ENCODE data around the gene ESR1. TPM values are rescaled to one million over a fixed set of nuclear protein-coding genes. Genes with fewer than 3 reads are reported as not detected.
"Not testable (repeated sequence)": the region's sequence is repeated elsewhere in the genome, so short reads cannot be mapped to it uniquely, and the experiment has no call there.

Gene ESR1
- polyA plus RNA-seq, 1 donor, result 0.63 TPM

DNA sequence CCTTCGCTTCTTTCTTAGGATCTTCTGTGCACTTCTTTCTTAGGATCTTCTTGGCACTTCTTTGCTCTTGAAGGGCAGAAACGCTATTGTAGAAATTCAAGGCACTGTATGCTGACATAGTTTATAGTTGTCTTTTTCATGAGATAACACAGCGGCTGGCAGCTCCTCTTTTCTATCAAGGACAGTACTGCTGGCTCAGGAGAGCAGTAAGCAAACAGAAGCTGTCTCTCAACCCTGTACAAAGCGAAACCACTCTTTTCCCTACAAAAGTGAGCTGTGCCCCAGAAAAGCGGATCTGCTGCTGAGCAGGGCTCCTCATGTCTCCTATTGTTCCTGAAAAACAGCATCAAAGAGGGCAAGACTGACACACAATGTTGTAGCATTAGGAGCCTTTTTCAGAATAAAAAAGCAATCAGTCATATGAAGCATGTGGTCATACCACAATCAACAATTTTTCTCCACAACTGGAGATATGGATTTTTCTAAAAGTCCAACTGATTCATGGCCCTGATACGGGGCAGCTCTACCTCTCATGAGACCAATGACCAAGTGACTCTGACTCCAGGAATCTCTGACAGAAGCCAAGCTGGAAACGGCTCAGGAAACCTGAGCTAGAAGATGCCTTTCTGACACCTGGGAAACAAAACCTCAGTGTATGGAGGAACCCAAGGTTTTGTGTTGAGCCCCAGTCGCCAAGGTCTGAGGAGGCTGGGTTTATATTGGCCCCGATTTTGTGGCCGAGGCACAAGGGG is 255.9 kb downstream of the ESR1 start:
- 90% methylated on average over 1 of the region's 10 CpGs for WGBS (ENCODE audit: insufficient coverage, low lambda C conversion rate)
- H3K9me3 ChIP-seq (ENCODE audit: control insufficient read depth, low read depth, low read length), result no peaks in the 10 kb centered on the region
- no peak overlapping the region for H3K4me3 ChIP-seq (ENCODE audit: low read length)
- DNase-seq, result no peak
- no peak overlapping the region for H3K27ac ChIP-seq (ENCODE audit: low read length)
- H3K4me1 ChIP-seq (ENCODE audit: control insufficient read depth, insufficient read depth, low read length), result no peaks in the 10 kb centered on the region
- H3K36me3 ChIP-seq (ENCODE audit: control insufficient read depth, insufficient read depth, low read length), result no peaks in the 10 kb centered on the region
- no peaks in the 10 kb centered on the region for H3K27me3 ChIP-seq (ENCODE audit: control insufficient read depth, insufficient read depth, low read length)

DNA sequence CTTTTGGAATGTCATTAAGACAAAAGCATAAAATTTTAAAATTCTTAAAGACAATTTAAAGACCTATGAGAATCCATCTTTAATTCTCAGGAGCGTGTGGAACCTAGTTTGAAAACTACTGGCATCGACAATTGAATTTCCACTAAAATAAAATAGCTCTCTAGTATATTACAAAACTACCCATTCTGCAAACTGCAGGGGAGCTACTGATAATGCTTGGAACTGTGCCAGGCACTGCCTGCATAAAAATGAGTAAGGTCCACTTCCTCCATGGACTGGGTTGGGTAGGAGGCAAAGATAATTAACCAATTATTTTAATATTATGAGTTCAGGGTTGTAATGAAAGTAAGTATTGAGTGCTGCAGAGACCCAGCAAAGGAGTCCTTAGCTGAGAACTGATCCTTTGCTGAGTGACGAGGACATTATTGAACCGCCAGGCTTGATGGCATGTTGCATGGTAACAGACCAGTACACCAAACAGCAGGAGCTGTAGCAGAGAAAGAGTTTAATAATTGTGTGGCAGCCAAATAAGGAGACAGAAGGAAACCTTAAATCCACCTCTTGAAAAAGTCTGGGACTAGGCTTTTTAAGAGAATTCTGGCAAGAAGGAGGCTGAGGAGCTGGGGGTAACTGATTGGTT is 261.3 kb downstream of the ESR1 start:
- H3K36me3 ChIP-seq (ENCODE audit: control insufficient read depth, insufficient read depth, low read length), result no peaks in the 10 kb centered on the region
- no peak for DNase-seq
- H3K4me1 ChIP-seq (ENCODE audit: control insufficient read depth, insufficient read depth, low read length), result no peaks in the 10 kb centered on the region
- no peaks in the 10 kb centered on the region for H3K27me3 ChIP-seq (ENCODE audit: control insufficient read depth, insufficient read depth, low read length)
- no CpG with 5 or more reads among the region's 4 CpGs for WGBS (ENCODE audit: insufficient coverage, low lambda C conversion rate)
- no peak overlapping the region for H3K27ac ChIP-seq (ENCODE audit: low read length)
- no peaks in the 10 kb centered on the region for H3K9me3 ChIP-seq (ENCODE audit: control insufficient read depth, low read depth, low read length)
- no peak overlapping the region for H3K4me3 ChIP-seq (ENCODE audit: low read length)

DNA sequence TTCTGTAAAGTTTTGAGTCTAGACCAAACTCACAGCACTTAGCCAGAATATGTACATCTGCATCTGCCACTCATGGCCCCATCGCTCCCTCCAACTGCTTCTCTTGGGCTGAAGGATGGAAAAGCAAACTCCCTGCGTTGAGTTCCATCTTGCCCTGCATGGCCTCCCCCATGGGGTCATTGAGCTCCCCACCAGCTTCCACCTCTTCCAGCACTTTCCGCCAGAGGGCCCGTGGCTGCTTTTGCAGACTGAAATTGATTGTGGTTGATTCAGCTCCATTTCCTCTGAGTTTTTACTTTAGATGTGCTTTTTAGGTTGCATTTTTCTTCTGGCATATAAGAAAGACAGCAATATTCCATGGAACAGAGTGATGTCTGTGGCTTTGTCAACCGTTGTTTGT is 263.1 kb downstream of the ESR1 start:
- Histone ChIP-seq H3K27ac (ENCODE audit: low read length) (no peak overlapping the region), H3K4me1 (ENCODE audit: control insufficient read depth, insufficient read depth, low read length) (no peaks in the 10 kb centered on the region), H3K36me3 (ENCODE audit: control insufficient read depth, insufficient read depth, low read length) (no peaks in the 10 kb centered on the region), H3K27me3 (ENCODE audit: control insufficient read depth, insufficient read depth, low read length) (no peaks in the 10 kb centered on the region), H3K9me3 (ENCODE audit: control insufficient read depth, low read depth, low read length) (no peaks in the 10 kb centered on the region), H3K4me3 (ENCODE audit: low read length) (no peak overlapping the region)
- WGBS (ENCODE audit: insufficient coverage, low lambda C conversion rate), result no CpG with 5 or more reads among the region's 5 CpGs
- DNase-seq, result no peak

DNA sequence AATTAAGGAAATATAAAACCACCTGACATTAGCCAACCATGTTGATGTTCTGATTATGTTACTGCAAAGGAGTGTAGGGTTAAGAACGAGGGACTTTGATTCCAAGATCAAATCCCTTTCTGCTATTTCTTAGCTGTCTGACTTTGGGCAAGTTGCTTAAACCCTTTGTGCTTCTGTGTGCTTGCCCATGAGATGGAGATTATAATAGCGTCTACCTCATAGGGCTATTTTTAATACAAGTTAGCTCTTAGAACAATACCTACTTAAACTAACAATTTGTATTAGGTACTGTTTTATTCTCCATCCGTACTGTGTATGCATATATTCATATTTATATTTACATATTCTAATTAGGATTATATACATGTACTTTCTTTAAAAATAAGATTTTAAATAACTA is 263.8 kb downstream of the ESR1 start:
- Histone ChIP-seq H3K27me3 (ENCODE audit: control insufficient read depth, insufficient read depth, low read length) (no peaks in the 10 kb centered on the region), H3K27ac (ENCODE audit: low read length) (no peak overlapping the region), H3K36me3 (ENCODE audit: control insufficient read depth, insufficient read depth, low read length) (no peaks in the 10 kb centered on the region), H3K9me3 (ENCODE audit: control insufficient read depth, low read depth, low read length) (no peaks in the 10 kb centered on the region), H3K4me1 (ENCODE audit: control insufficient read depth, insufficient read depth, low read length) (no peaks in the 10 kb centered on the region), H3K4me3 (ENCODE audit: low read length) (no peak overlapping the region)
- WGBS (ENCODE audit: insufficient coverage, low lambda C conversion rate), result 100% methylated on average over 1 of the region's 3 CpGs
- no peak for DNase-seq

DNA sequence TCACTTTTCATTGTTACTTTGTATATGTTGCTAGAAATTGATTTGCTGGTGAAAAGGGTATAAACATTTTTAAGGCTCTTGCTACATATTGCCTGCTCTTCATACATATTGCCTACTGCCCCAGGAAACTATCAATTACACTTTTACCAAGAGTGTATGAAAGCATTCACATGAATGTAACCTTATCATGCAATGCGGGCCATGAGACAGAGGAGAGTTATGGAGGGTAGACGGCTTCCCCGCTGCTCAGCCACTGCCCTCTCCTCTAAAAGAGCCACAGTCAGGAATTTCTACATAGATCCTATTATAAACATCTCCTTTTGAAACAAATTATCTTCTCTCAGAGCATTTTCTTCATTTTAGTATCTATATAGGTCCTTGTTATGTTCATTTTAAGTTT is 264.4 kb downstream of the ESR1 start:
- no peaks in the 10 kb centered on the region for H3K36me3 ChIP-seq (ENCODE audit: control insufficient read depth, insufficient read depth, low read length)
- no peaks in the 10 kb centered on the region for H3K4me1 ChIP-seq (ENCODE audit: control insufficient read depth, insufficient read depth, low read length)
- H3K27ac ChIP-seq (ENCODE audit: low read length), result no peak overlapping the region
- no peaks in the 10 kb centered on the region for H3K9me3 ChIP-seq (ENCODE audit: control insufficient read depth, low read depth, low read length)
- no peaks in the 10 kb centered on the region for H3K27me3 ChIP-seq (ENCODE audit: control insufficient read depth, insufficient read depth, low read length)
- no peak for DNase-seq
- WGBS (ENCODE audit: insufficient coverage, low lambda C conversion rate), result no CpG with 5 or more reads among the region's 3 CpGs
- no peak overlapping the region for H3K4me3 ChIP-seq (ENCODE audit: low read length)

DNA sequence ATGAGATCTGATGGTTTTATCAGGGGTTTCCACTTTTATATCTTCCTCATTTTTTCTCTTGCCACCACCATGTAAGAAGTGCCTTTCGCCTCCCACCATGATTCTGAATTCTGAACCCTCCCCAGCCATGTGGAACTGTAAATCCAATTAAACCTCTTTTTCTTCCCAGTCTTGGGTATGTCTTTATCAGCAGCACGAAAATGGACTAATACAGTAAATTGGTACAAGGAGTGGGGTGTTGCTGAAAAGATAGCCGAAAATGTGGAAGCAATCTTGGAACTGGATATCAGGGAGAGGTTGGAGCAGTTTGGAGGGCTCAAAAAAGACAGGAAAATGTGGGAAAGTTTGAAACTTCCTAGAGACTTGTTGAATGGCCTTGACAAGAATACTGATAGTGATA is 268.8 kb downstream of the ESR1 start:
- not testable (repeated sequence) for H3K27ac ChIP-seq (ENCODE audit: low read length); H3K27me3 ChIP-seq (ENCODE audit: control insufficient read depth, insufficient read depth, low read length); DNase-seq; H3K4me1 ChIP-seq (ENCODE audit: control insufficient read depth, insufficient read depth, low read length); H3K36me3 ChIP-seq (ENCODE audit: control insufficient read depth, insufficient read depth, low read length); H3K9me3 ChIP-seq (ENCODE audit: control insufficient read depth, low read depth, low read length); H3K4me3 ChIP-seq (ENCODE audit: low read length)
- WGBS (ENCODE audit: insufficient coverage, low lambda C conversion rate), result 84% methylated on average over 2 of the region's 3 CpGs

DNA sequence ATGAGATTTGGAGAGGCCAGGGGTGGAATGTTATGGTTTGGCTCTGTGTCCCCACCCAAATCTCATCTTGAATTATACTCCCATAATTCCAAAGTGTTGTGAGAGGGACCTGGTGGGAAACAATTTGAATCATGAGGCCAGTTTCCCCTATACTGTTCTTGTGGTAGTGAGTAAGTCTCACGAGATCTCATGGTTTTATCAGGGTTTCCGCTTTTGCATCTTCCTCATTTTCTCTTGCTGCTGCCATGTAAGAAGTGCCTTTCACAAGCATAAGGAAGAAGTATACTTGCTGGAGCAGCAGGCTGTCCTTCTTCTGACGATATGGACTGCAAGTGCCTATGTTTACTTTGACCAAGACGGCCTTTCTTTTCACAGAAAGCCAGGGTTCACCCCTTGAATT is 270.5 kb downstream of the ESR1 start:
- Histone ChIP-seq H3K4me1 (ENCODE audit: control insufficient read depth, insufficient read depth, low read length) (no peaks in the 10 kb centered on the region), H3K36me3 (ENCODE audit: control insufficient read depth, insufficient read depth, low read length) (no peaks in the 10 kb centered on the region), H3K27me3 (ENCODE audit: control insufficient read depth, insufficient read depth, low read length) (no peaks in the 10 kb centered on the region), H3K9me3 (ENCODE audit: control insufficient read depth, low read depth, low read length) (no peaks in the 10 kb centered on the region), H3K4me3 (ENCODE audit: low read length) (no peak overlapping the region), H3K27ac (ENCODE audit: low read length) (no peak overlapping the region)
- DNase-seq, result no peak
- WGBS (ENCODE audit: insufficient coverage, low lambda C conversion rate), result no CpG with 5 or more reads among the region's 4 CpGs

DNA sequence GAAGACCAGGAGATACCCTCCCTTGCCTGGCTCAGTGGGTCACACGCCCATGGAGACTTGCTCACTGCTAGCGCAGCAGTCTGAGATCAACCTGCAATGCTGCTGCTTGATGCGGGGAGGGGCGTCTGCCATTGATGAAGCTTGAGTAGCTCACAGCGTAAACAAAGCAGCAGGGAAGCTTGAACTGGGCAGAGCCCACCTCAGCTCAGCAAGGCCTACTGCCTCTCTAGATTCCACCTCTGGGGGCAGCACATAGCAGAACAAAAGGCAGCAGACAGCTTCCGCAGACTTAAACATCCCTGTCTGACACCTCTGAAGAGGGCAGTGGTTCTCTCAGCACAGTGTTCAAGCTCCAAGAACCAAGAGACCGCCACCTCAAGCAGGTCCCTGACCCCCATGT is 271.3 kb downstream of the ESR1 start:
- DNase-seq, result no peak
- no peak overlapping the region for H3K4me3 ChIP-seq (ENCODE audit: low read length)
- no peaks in the 10 kb centered on the region for H3K9me3 ChIP-seq (ENCODE audit: control insufficient read depth, low read depth, low read length)
- H3K36me3 ChIP-seq (ENCODE audit: control insufficient read depth, insufficient read depth, low read length), result no peaks in the 10 kb centered on the region
- no peak overlapping the region for H3K27ac ChIP-seq (ENCODE audit: low read length)
- H3K4me1 ChIP-seq (ENCODE audit: control insufficient read depth, insufficient read depth, low read length), result no peaks in the 10 kb centered on the region
- no peaks in the 10 kb centered on the region for H3K27me3 ChIP-seq (ENCODE audit: control insufficient read depth, insufficient read depth, low read length)
- no CpG with 5 or more reads among the region's 7 CpGs for WGBS (ENCODE audit: insufficient coverage, low lambda C conversion rate)

DNA sequence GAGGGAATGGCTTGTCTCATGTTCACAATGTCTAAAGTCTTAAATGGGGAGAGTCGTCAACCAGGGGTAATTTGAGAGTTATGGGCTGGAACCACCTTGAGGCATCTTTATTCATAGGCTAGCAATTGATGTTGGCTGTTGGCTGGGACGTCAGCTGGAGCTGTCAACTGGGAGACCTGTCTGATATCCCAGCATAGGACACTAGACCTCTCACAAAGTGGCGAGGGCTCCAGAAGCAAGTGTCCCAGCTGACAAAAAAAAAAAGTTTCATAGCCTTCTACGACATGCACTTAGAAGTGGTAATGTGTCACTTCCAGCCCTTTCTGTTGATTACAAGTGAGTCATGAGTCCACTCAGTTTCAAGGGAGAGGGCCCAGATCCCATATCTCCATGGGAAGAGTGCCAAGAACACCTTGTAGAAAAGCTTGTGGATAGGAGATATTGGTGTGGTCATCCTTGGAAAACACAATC is 278.0 kb downstream of the ESR1 start:
- Histone ChIP-seq H3K4me3 (ENCODE audit: low read length) (no peak overlapping the region), H3K27me3 (ENCODE audit: control insufficient read depth, insufficient read depth, low read length) (no peaks in the 10 kb centered on the region), H3K9me3 (ENCODE audit: control insufficient read depth, low read depth, low read length) (no peaks in the 10 kb centered on the region), H3K36me3 (ENCODE audit: control insufficient read depth, insufficient read depth, low read length) (no peaks in the 10 kb centered on the region), H3K27ac (ENCODE audit: low read length) (no peak overlapping the region), H3K4me1 (ENCODE audit: control insufficient read depth, insufficient read depth, low read length) (no peaks in the 10 kb centered on the region)
- DNase-seq, result no peak
- no CpG with 5 or more reads among the region's 4 CpGs for WGBS (ENCODE audit: insufficient coverage, low lambda C conversion rate)

DNA sequence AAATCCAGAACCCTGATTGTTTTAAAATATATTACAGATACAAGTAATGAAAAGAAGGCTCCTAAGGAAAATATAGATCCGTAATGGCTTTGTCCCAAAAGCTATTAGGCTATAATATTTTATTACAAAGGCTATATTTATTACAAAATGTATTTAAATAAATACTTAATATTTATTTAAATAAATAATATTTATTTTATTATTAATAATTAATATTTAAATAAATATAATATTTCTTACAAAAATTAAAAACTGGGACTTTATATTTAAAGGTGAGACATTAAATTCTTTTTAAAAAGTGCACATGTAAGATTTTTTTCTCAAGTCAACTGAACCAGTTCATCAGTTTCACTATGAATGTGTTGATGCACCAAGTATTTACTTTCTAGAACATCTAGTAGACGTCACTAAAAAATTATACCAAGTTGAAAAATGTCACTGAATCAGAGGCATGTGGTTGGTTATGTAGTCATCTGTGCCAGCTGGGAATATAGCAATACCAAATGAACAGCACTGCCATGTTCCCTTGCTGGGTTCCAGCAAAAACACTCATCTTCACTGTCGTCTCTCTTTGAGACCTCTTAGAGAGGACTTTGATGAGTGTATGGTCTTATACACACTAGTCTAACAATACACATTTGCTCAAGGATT is 278.9 kb downstream of the ESR1 start:
- whole genome bisulfite sequencing (ENCODE audit: insufficient coverage, low lambda C conversion rate), result 100% methylated on average over 1 of the region's 3 CpGs
- no peaks in the 10 kb centered on the region for H3K4me1 ChIP-seq (ENCODE audit: control insufficient read depth, insufficient read depth, low read length)
- H3K27ac ChIP-seq (ENCODE audit: low read length), result no peak overlapping the region
- H3K9me3 ChIP-seq (ENCODE audit: control insufficient read depth, low read depth, low read length), result no peaks in the 10 kb centered on the region
- no peaks in the 10 kb centered on the region for H3K36me3 ChIP-seq (ENCODE audit: control insufficient read depth, insufficient read depth, low read length)
- H3K27me3 ChIP-seq (ENCODE audit: control insufficient read depth, insufficient read depth, low read length), result no peaks in the 10 kb centered on the region
- no peak overlapping the region for H3K4me3 ChIP-seq (ENCODE audit: low read length)
- DNase-seq, result no peak
